DOHH2 (cell line): ENCODE data around the gene IL16.

Experiments
- H3F3A ChIP-seq: fragments of 200-600 bp; sonication (generic), shearing (Covaris generic); 2 replicates; pipeline ENCODE4 v1.6.0; 2016; ENCODE audit warnings: antibody characterized with exemption, mild to moderate bottlenecking; ENCODE audit not compliant: control insufficient read depth, insufficient read depth
- H3K27ac ChIP-seq: fragments of 200-600 bp; sonication (generic); 2 replicates; pipeline ENCODE4 v1.5.1; 2014; ENCODE audit warnings: low read depth, mild to moderate bottlenecking, low read length, moderate library complexity
- H3K27me3 ChIP-seq: fragments of 200-600 bp; sonication (generic); 2 replicates; pipeline ENCODE4 v1.6.1; 2014; ENCODE audit warnings: mild to moderate bottlenecking, low read length, mixed read lengths; ENCODE audit not compliant: control insufficient read depth
- H3K36me3 ChIP-seq: fragments of 200-600 bp; sonication (generic); 2 replicates; pipeline ENCODE4 v1.6.1; 2014; ENCODE audit warnings: mild to moderate bottlenecking, low read length, moderate library complexity, mixed read lengths; ENCODE audit not compliant: control insufficient read depth
- H3K4me1 ChIP-seq: fragments of 200-600 bp; sonication (generic); 2 replicates; pipeline ENCODE4 v1.6.1; 2014; ENCODE audit warnings: mild to moderate bottlenecking, low read length, mixed read lengths; ENCODE audit not compliant: control insufficient read depth
- H3K4me2 ChIP-seq: fragments of 200-600 bp; sonication (generic); 2 replicates; pipeline ENCODE4 v1.6.0; 2014; ENCODE audit warnings: mild to moderate bottlenecking, low read length, moderate library complexity
- H3K4me3 ChIP-seq: fragments of 200-600 bp; sonication (generic); 2 replicates; pipeline ENCODE4 v1.5.1; 2014; ENCODE audit warnings: mild to moderate bottlenecking, low read length, mixed read lengths
- H3K79me2 ChIP-seq: fragments of 200-600 bp; sonication (generic); 2 replicates; pipeline ENCODE4 v1.6.1; 2014; ENCODE audit warnings: mild to moderate bottlenecking, low read length, mixed read lengths; ENCODE audit not compliant: control insufficient read depth
- H3K9me2 ChIP-seq: fragments of 200-600 bp; sonication (generic); replicated peaks from 2 replicates; pipeline ENCODE4 v1.6.1; 2014; ENCODE audit warnings: mild to moderate bottlenecking, low read length, mixed read lengths; ENCODE audit not compliant: control insufficient read depth
- H3K9me3 ChIP-seq: fragments of 200-600 bp; sonication (generic); 2 replicates; pipeline ENCODE4 v1.6.1; 2014; ENCODE audit warnings: antibody characterized with exemption, low read length, mixed read lengths; ENCODE audit not compliant: control insufficient read depth, insufficient read depth
- H4K20me1 ChIP-seq: fragments of 200-600 bp; sonication (generic); 2 replicates; pipeline ENCODE4 v1.6.0; 2014; ENCODE audit warnings: low read depth, mild to moderate bottlenecking, antibody characterized with exemption, low read length, moderate library complexity; ENCODE audit not compliant: control insufficient read depth, insufficient read depth
- EZH2phosphoT487 ChIP-seq: fragments of 200-600 bp; sonication (generic); IDR thresholded peaks from 2 replicates; pipeline ENCODE4 v1.6.1; 2017; ENCODE audit warnings: borderline replicate concordance, mild to moderate bottlenecking, antibody characterized with exemption, low read length, moderate library complexity, mixed read lengths
- TF ChIP-seq, protein P1 (sequence below): fragments of 200-600 bp; sonication (generic); IDR thresholded peaks from one replicate; pipeline ENCODE4 v1.5.1; 2014; ENCODE audit warnings: antibody characterized with exemption, mild to moderate bottlenecking, low read depth, low read length; ENCODE audit not compliant: poor library complexity, severe bottlenecking

Gene IL16

DNA sequence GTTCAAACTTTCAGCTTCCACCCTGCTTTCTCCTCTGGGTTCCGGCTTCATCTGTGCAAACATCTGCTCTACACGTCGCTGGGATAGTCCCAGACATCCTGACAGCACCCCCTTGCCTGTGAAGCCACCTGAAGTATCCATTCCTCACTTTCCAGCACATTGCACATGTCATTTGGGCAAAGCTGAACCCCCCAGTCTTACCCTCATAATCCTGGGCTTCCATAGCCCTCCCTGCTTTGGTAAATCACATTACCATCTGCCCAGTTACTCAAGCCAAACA, 84.7 kb downstream of the IL16 start:
- no peaks in the 10 kb centered on the region for H3K79me2 ChIP-seq
- no peaks in the 10 kb centered on the region for H3F3A ChIP-seq
- H3K27ac ChIP-seq, result no peak overlapping the region
- no peaks in the 10 kb centered on the region for H4K20me1 ChIP-seq
- TF ChIP-seq EZH2phosphoT487, result no peak
- TF ChIP-seq, protein P1, sequence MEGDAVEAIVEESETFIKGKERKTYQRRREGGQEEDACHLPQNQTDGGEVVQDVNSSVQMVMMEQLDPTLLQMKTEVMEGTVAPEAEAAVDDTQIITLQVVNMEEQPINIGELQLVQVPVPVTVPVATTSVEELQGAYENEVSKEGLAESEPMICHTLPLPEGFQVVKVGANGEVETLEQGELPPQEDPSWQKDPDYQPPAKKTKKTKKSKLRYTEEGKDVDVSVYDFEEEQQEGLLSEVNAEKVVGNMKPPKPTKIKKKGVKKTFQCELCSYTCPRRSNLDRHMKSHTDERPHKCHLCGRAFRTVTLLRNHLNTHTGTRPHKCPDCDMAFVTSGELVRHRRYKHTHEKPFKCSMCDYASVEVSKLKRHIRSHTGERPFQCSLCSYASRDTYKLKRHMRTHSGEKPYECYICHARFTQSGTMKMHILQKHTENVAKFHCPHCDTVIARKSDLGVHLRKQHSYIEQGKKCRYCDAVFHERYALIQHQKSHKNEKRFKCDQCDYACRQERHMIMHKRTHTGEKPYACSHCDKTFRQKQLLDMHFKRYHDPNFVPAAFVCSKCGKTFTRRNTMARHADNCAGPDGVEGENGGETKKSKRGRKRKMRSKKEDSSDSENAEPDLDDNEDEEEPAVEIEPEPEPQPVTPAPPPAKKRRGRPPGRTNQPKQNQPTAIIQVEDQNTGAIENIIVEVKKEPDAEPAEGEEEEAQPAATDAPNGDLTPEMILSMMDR, result no peak
- no peak overlapping the region for H3K4me3 ChIP-seq
- H3K4me2 ChIP-seq, result no peak overlapping the region
- H3K9me3 ChIP-seq, result peaks cover 8% of the 10 kb centered on the region; the same call in 1 of the 2 replicates
- H3K9me2 ChIP-seq, result no peaks in the 10 kb centered on the region
- H3K36me3 ChIP-seq, result no peaks in the 10 kb centered on the region
- H3K27me3 ChIP-seq, result no peaks in the 10 kb centered on the region
- peaks cover 26% of the 10 kb centered on the region for H3K4me1 ChIP-seq

DNA sequence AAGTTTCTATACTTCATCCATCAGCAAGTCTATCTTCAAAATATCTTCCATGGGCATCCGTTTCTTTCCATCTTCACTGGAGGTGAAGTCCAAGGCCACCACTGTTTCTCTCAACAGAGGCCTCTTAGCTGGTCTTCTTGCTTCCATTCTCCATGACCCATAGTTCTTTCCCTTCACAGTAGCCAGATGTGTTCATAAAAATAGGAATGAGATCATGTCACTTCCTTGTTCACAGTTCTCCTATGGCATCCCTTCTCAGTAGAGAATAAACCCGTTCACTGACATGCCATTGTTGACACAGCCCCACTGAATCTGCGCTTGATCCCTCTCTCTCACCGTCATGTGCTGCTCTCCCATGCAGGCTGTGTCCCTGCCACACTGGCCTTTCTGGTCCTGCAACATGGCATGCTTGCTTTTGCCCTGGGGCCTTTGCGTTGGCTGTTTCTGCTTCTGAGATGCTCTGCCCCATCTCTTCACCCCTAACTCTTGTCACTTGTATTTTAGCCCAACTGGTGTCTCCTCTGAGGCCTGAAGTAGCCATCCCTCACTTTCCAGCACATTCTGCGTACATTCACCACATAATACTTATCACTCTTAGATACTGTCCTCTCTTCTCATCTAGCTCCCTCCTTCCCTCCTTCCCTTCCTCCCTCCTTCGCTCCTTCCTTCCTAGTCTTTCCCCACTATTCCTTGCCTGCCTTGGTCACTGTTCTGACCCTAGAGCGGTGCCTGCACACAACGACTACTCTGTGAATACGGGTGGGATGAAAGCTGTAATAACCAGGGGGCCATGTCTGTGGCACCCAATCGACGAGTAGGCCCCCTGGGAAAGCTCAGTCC, 85.3 kb downstream of the IL16 start:
- Histone ChIP-seq H3K9me2 (no peaks in the 10 kb centered on the region), H3K4me2 (no peak overlapping the region), H3K4me3 (no peak overlapping the region), H3K9me3 (peaks cover 6% of the 10 kb centered on the region; the same call in 1 of the 2 replicates), H3K4me1 (peaks cover 30% of the 10 kb centered on the region), H3K27ac (no peak overlapping the region), H3K79me2 (no peaks in the 10 kb centered on the region), H3F3A (no peaks in the 10 kb centered on the region), H3K27me3 (no peaks in the 10 kb centered on the region), H4K20me1 (no peaks in the 10 kb centered on the region), H3K36me3 (no peaks in the 10 kb centered on the region)
- TF ChIP-seq EZH2phosphoT487, result no peak
- TF ChIP-seq, protein P1, result no peak

DNA sequence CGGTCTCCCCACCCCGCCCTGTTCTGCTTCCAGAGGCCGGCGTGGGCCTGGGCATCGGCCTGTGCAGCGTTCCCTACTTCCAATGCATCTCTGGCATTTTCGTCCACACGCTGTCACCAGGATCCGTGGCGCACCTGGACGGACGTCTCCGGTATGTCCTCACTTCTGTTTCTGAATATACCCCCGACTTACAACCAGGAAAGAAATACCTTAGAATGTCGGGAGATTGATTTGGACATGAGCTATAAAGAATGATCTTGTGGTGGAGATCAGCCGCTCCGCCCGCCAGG, 85.9 kb downstream of the IL16 start:
- no peaks in the 10 kb centered on the region for H3K36me3 ChIP-seq
- no peak overlapping the region for H3K27ac ChIP-seq
- no peaks in the 10 kb centered on the region for H4K20me1 ChIP-seq
- no peaks in the 10 kb centered on the region for H3F3A ChIP-seq
- no peak overlapping the region for H3K4me3 ChIP-seq
- no peaks in the 10 kb centered on the region for H3K9me2 ChIP-seq
- H3K27me3 ChIP-seq, result no peaks in the 10 kb centered on the region
- peaks cover 36% of the 10 kb centered on the region for H3K4me1 ChIP-seq
- peaks cover under 1% of the 10 kb centered on the region; the same call in 1 of the 2 replicates for H3K9me3 ChIP-seq
- no peak for TF ChIP-seq EZH2phosphoT487
- TF ChIP-seq, protein P1, result no peak
- no peak overlapping the region for H3K4me2 ChIP-seq
- no peaks in the 10 kb centered on the region for H3K79me2 ChIP-seq
